ENCODE data around the gene MAGEA2.
"Not testable (repeated sequence)": the region's sequence is repeated elsewhere in the genome, so short reads cannot be mapped to it uniquely, and the experiment has no call there.

DNA sequence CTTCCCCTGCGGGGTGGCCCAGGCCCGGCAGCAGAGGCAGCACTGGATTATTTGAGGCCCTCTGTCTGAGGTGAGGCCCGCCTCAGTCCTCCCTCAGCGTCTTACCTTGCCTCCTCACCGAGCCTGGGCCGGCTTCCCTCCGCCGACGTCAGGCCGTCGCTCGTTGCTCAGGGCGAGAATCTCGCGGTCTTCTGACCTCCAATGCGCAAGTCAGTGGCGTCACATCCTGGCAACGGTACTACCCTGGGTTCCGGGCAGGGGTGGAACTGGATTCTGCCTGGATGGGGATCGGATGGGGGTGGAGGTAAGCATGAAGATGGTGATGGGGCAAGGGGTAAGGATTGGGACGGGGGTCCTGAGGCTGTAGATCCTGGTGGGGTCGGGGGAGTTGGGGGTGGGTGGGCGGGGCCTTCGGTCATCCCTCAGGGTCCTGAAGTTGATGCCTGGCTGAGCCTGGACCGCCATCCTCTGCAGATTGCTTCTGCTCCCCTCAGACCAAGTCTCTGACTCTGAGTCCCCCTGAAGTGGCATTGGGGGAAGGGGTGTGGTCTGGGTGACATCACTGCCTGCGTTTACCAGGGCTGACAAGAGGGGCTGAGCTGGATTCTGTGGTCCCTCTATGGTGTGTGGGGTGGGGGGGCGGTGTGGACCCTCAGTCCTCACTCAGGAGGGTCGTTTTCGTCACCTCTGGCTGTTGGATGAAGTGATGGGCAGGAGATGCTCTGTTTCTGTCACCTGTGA, 16.1 kb upstream of the MAGEA2 start, which contains the start of gene MAGEA6:
- TF ChIP-seq CTCF, POLR2A, POLR2AphosphoS5, EP300 (IDR thresholded peaks at IDR 0.05): not testable (repeated sequence)

All from upper lobe of left lung (tissue), 4 donors.